ENCODE measurements around the gene NOTCH1.

Gene NOTCH1

DNA sequence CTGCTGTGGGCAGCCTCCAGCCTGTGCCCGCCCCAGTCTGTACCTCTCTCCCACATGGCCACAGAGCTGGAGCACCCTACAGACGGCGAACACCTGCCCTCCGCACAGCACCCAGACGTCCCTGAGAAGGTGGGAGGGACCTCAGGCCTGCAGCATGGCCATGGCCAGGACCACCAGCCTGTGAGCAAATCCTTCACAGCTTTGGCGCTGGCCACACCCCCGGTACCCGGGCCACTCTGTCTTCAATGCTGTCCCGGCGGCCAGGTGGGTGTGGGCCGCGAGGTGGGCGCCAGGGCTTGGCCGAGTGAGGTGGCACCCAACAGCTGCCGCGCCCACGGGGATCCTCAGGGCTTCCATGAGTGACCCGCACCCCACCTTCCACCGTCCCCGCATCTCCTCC is 18.7 kb downstream of the NOTCH1 start:
- Histone ChIP-seq H2BK120ac (ENCODE audit: low read depth, low read length) (no peak overlapping the region), H2BK12ac (ENCODE audit: low read length) (peak overlapping the region; percentile 82), H3K4me3 (ENCODE audit: low read length in 2 of 2) (no peak overlapping the region), H2AK5ac (ENCODE audit: low read depth, low read length) (peak overlapping the region; percentile 99), H3K36me3 (replicated peaks in 1 of 2; ENCODE audit: control insufficient read depth in 2 of 2, insufficient read depth in 2 of 2, low read length in 2 of 2) (peaks cover 21 to 46% of the 10 kb centered on the region in 2 donors), H2BK15ac (ENCODE audit: low read length) (peak overlapping the region; percentile 97), H2AFZ (ENCODE audit: low read length) (no peak overlapping the region), H3K79me1 (ENCODE audit: low read depth, low read length) (peaks cover 54% of the 10 kb centered on the region), H3K23ac (ENCODE audit: low read depth, low read length, poor library complexity) (peak overlapping the region; percentile 85), H3K4me1 (ENCODE audit: control insufficient read depth in 2 of 2, insufficient read depth in 1 of 2, low read depth in 1 of 2, low read length in 2 of 2) (peaks cover 0 to 56% of the 10 kb centered on the region in 2 donors), H4K8ac (ENCODE audit: low read depth, low read length) (peak overlapping the region; percentile 82), H3K14ac (ENCODE audit: low read length) (peak overlapping the region; percentile 98), H3K27ac (replicated peaks; ENCODE audit: low read length) (peak overlapping the region; percentile 83), H3K18ac (ENCODE audit: low read length) (peak overlapping the region; percentile 96), H3K4ac (ENCODE audit: low read length) (peak overlapping the region; percentile 84), H3K9me3 (replicated peaks in 1 of 2; ENCODE audit: control insufficient read depth in 2 of 2, insufficient read depth in 1 of 2, low read depth in 1 of 2, low read length in 2 of 2) (peaks cover 0 to 2% of the 10 kb centered on the region in 2 donors), H3K9ac (ENCODE audit: low read depth, low read length, poor library complexity) (peak overlapping the region; percentile 44), H2BK5ac (ENCODE audit: low read length) (peak overlapping the region; percentile 95), H4K91ac (ENCODE audit: low read depth, low read length, poor library complexity) (no peak overlapping the region), H3K4me2 (ENCODE audit: insufficient read depth, low read length, poor library complexity, severe bottlenecking) (peak overlapping the region; percentile 31), H3K27me3 (ENCODE audit: control insufficient read depth in 3 of 3, insufficient read depth in 3 of 3, low read depth in 1 of 3, low read length in 3 of 3) (no peaks in the 10 kb centered on the region)
- no peak for DNase-seq (ENCODE audit: low spot score)
- no CpG with 5 or more reads among the region's 20 CpGs for WGBS, 2 donors (ENCODE audit: extremely low coverage in 2 of 2, insufficient read length in 2 of 2, insufficient replicate concordance in 1 of 2)

DNA sequence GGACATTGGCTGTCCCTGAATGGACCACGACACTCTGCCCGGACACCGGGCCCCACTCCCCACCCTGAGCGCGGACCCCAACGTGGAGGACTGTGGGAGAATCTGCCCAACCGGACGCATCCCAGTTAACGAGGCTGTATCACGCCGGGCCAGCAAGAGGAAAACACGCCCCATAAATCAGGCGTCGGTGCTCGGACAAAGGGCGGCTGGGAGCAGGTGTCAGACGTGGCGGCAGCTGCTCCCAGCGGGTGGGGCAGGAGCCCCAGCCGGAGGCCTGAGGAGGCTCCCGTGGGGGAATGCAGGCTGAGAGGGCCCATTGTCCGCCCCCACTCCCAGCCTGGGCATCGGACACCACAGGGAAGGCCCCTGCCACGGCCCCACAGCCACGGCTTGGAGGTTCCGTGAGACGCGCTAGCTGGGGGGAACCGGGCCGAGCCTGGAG is 19.2 kb downstream of the NOTCH1 start:
- Histone ChIP-seq H2AK5ac (ENCODE audit: low read depth, low read length) (peak overlapping the region; percentile 99), H2AFZ (ENCODE audit: low read length) (no peak overlapping the region), H3K4me3 (ENCODE audit: low read length in 2 of 2) (no peak overlapping the region), H4K8ac (ENCODE audit: low read depth, low read length) (peak overlapping the region; percentile 65), H2BK12ac (ENCODE audit: low read length) (peak overlapping the region; percentile 94), H3K14ac (ENCODE audit: low read length) (peak overlapping the region; percentile 98), H2BK15ac (ENCODE audit: low read length) (peak overlapping the region; percentile 97), H3K18ac (ENCODE audit: low read length) (peak overlapping the region; percentile 96), H3K4me1 (ENCODE audit: control insufficient read depth in 2 of 2, insufficient read depth in 1 of 2, low read depth in 1 of 2, low read length in 2 of 2) (peaks cover 0 to 52% of the 10 kb centered on the region in 2 donors), H3K4ac (ENCODE audit: low read length) (peak overlapping the region; percentile 84), H3K36me3 (replicated peaks in 1 of 2; ENCODE audit: control insufficient read depth in 2 of 2, insufficient read depth in 2 of 2, low read length in 2 of 2) (peaks cover 22 to 48% of the 10 kb centered on the region in 2 donors), H2BK5ac (ENCODE audit: low read length) (peak overlapping the region; percentile 95), H3K9me3 (replicated peaks in 1 of 2; ENCODE audit: control insufficient read depth in 2 of 2, insufficient read depth in 1 of 2, low read depth in 1 of 2, low read length in 2 of 2) (peaks cover 0 to 2% of the 10 kb centered on the region in 2 donors), H2BK120ac (ENCODE audit: low read depth, low read length) (peak overlapping the region; percentile 87), H3K9ac (ENCODE audit: low read depth, low read length, poor library complexity) (peak overlapping the region; percentile 44), H3K79me1 (ENCODE audit: low read depth, low read length) (peaks cover 55% of the 10 kb centered on the region), H3K27me3 (ENCODE audit: control insufficient read depth in 3 of 3, insufficient read depth in 3 of 3, low read depth in 1 of 3, low read length in 3 of 3) (no peaks in the 10 kb centered on the region), H3K4me2 (ENCODE audit: insufficient read depth, low read length, poor library complexity, severe bottlenecking) (peak overlapping the region; percentile 31), H4K91ac (ENCODE audit: low read depth, low read length, poor library complexity) (no peak overlapping the region), H3K23ac (ENCODE audit: low read depth, low read length, poor library complexity) (peak overlapping the region; percentile 85), H3K27ac (replicated peaks; ENCODE audit: low read length) (peak overlapping the region; percentile 83)
- WGBS, 2 donors (ENCODE audit: extremely low coverage in 2 of 2, insufficient read length in 2 of 2, insufficient replicate concordance in 1 of 2) = no CpG with 5 or more reads among the region's 30 CpGs
- no peak for DNase-seq (ENCODE audit: low spot score)

- Histone ChIP-seq H4K91ac (ENCODE audit: low read depth, low read length, poor library complexity) (no peak overlapping the region), H3K9ac (ENCODE audit: low read depth, low read length, poor library complexity) (peak overlapping the region; percentile 12), H3K4me3 (ENCODE audit: low read length in 2 of 2) (no peak overlapping the region), H2AK5ac (ENCODE audit: low read depth, low read length) (peak overlapping the region; percentile 99), H3K4ac (ENCODE audit: low read length) (peak overlapping the region; percentile 89), H3K27ac (replicated peaks; ENCODE audit: low read length) (peak overlapping the region; percentile 83), H3K27me3 (ENCODE audit: control insufficient read depth in 3 of 3, insufficient read depth in 3 of 3, low read depth in 1 of 3, low read length in 3 of 3) (no peaks in the 10 kb centered on the region), H3K23ac (ENCODE audit: low read depth, low read length, poor library complexity) (peak overlapping the region; percentile 73), H3K79me1 (ENCODE audit: low read depth, low read length) (peaks cover 60% of the 10 kb centered on the region), H2BK15ac (ENCODE audit: low read length) (peak overlapping the region; percentile 58), H2BK120ac (ENCODE audit: low read depth, low read length) (peak overlapping the region; percentile 87), H3K4me1 (ENCODE audit: control insufficient read depth in 2 of 2, insufficient read depth in 1 of 2, low read depth in 1 of 2, low read length in 2 of 2) (peaks cover 0 to 46% of the 10 kb centered on the region in 2 donors), H2AFZ (ENCODE audit: low read length) (no peak overlapping the region), H2BK12ac (ENCODE audit: low read length) (no peak overlapping the region), H3K9me3 (replicated peaks in 1 of 2; ENCODE audit: control insufficient read depth in 2 of 2, insufficient read depth in 1 of 2, low read depth in 1 of 2, low read length in 2 of 2) (peaks cover 0 to 2% of the 10 kb centered on the region in 2 donors), H4K8ac (ENCODE audit: low read depth, low read length) (peak overlapping the region; percentile 65), H3K14ac (ENCODE audit: low read length) (peak overlapping the region; percentile 21), H2BK5ac (ENCODE audit: low read length) (peak overlapping the region; percentile 95), H3K4me2 (ENCODE audit: insufficient read depth, low read length, poor library complexity, severe bottlenecking) (no peak overlapping the region), H3K18ac (ENCODE audit: low read length) (peak overlapping the region; percentile 96), H3K36me3 (replicated peaks in 1 of 2; ENCODE audit: control insufficient read depth in 2 of 2, insufficient read depth in 2 of 2, low read length in 2 of 2) (peaks cover 25 to 48% of the 10 kb centered on the region in 2 donors)
- WGBS, 2 donors (ENCODE audit: extremely low coverage in 2 of 2, insufficient read length in 2 of 2, insufficient replicate concordance in 1 of 2) = no CpG with 5 or more reads among the region's 30 CpGs
- DNase-seq (ENCODE audit: low spot score) = no peak
Observed at GRCh38 chr9:136525841-136526499, 19.9 kb downstream of the NOTCH1 start.

GRCh38 chr9:136525207-136525606 is 20.6 kb downstream of the NOTCH1 start:
- WGBS, 2 donors (ENCODE audit: extremely low coverage in 2 of 2, insufficient read length in 2 of 2, insufficient replicate concordance in 1 of 2) = no CpG with 5 or more reads among the region's 21 CpGs
- DNase-seq (ENCODE audit: low spot score) = no peak

More at GRCh38 chr9:136525207-136525606, 20.6 kb downstream of the NOTCH1 start:
- Histone ChIP-seq H2BK15ac (ENCODE audit: low read length) (no peak overlapping the region), H3K23ac (ENCODE audit: low read depth, low read length, poor library complexity) (no peak overlapping the region), H3K14ac (ENCODE audit: low read length) (no peak overlapping the region), H3K4me3 (ENCODE audit: low read length in 2 of 2) (no peak overlapping the region), H3K4me2 (ENCODE audit: insufficient read depth, low read length, poor library complexity, severe bottlenecking) (no peak overlapping the region), H3K27ac (replicated peaks; ENCODE audit: low read length) (no peak overlapping the region), H3K9ac (ENCODE audit: low read depth, low read length, poor library complexity) (no peak overlapping the region), H3K9me3 (replicated peaks in 1 of 2; ENCODE audit: control insufficient read depth in 2 of 2, insufficient read depth in 1 of 2, low read depth in 1 of 2, low read length in 2 of 2) (peaks cover 0 to 2% of the 10 kb centered on the region in 2 donors), H3K27me3 (ENCODE audit: control insufficient read depth in 3 of 3, insufficient read depth in 3 of 3, low read depth in 1 of 3, low read length in 3 of 3) (no peaks in the 10 kb centered on the region), H2AFZ (ENCODE audit: low read length) (no peak overlapping the region), H2BK5ac (ENCODE audit: low read length) (peak overlapping the region; percentile 83), H2BK120ac (ENCODE audit: low read depth, low read length) (peak overlapping the region; percentile 2), H2BK12ac (ENCODE audit: low read length) (no peak overlapping the region), H3K4ac (ENCODE audit: low read length) (no peak overlapping the region), H4K8ac (ENCODE audit: low read depth, low read length) (no peak overlapping the region), H4K91ac (ENCODE audit: low read depth, low read length, poor library complexity) (no peak overlapping the region), H3K36me3 (replicated peaks in 1 of 2; ENCODE audit: control insufficient read depth in 2 of 2, insufficient read depth in 2 of 2, low read length in 2 of 2) (peaks cover 22 to 47% of the 10 kb centered on the region in 2 donors), H3K18ac (ENCODE audit: low read length) (peak overlapping the region; percentile 77), H2AK5ac (ENCODE audit: low read depth, low read length) (peak overlapping the region; percentile 86), H3K79me1 (ENCODE audit: low read depth, low read length) (peaks cover 63% of the 10 kb centered on the region), H3K4me1 (ENCODE audit: control insufficient read depth in 2 of 2, insufficient read depth in 1 of 2, low read depth in 1 of 2, low read length in 2 of 2) (peaks cover 0 to 38% of the 10 kb centered on the region in 2 donors)
